Type B pancreatic cell (in vitro differentiated cells): Measurements from ENCODE around the gene STRADA. TPM values are rescaled to one million over a fixed set of nuclear protein-coding genes. Genes with fewer than 3 reads are reported as not detected.

Experiments
- DNase-seq: peaks from one replicate; pipeline ENCODE4 v3.0.0; 2021; ENCODE audit warnings: mixed read lengths; ENCODE audit not compliant: unreplicated experiment; ENCODE audit errors: extremely low spot score
- H3K27ac Mint-ChIP-seq: 2 replicates; pipeline ENCODE4 v1.8.0; 2021; ENCODE audit warnings: mild to moderate bottlenecking, mixed read lengths
- H3K27me3 Mint-ChIP-seq: 2 replicates; pipeline ENCODE4 v1.8.0; 2021; ENCODE audit warnings: mixed read lengths
- H3K36me3 Mint-ChIP-seq: 2 replicates; pipeline ENCODE4 v1.8.0; 2021; ENCODE audit warnings: mixed read lengths
- H3K4me1 Mint-ChIP-seq: one replicate; pipeline ENCODE4 v1.8.0; 2021; ENCODE audit warnings: mixed read lengths; ENCODE audit not compliant: unreplicated experiment
- H3K4me3 Mint-ChIP-seq: 2 replicates; pipeline ENCODE4 v1.8.0; 2021; ENCODE audit warnings: mild to moderate bottlenecking, mixed read lengths
- H3K9me3 Mint-ChIP-seq: 2 replicates; pipeline ENCODE4 v1.8.0; 2021; ENCODE audit warnings: mixed read lengths
- CTCF ChIP-seq: fragments of 200-600 bp; sonication (generic); conservative IDR thresholded peaks from 2 replicates; pipeline ENCODE4 v1.5.0; 2021; ENCODE audit warnings: antibody characterized with exemption, mild to moderate bottlenecking
- total RNA-seq: library from RNA; stranded (reverse); gene quantifications from 2 replicates; pipeline ENCODE4 v1.2.1, GENCODE V29; 2021; ENCODE audit warnings: low replicate concordance

Gene STRADA
- total RNA-seq, 1 donor from 2014 or later: 43.9 TPM

GRCh38 chr17:63764716-63765115 is 23.1 kb upstream of the STRADA start:
- Mint-ChIP-seq H3K27ac (no peak overlapping the region), H3K4me1 (no peaks in the 10 kb centered on the region), H3K36me3 (peaks cover 18% of the 10 kb centered on the region), H3K9me3 (no peaks in the 10 kb centered on the region), H3K27me3 (no peaks in the 10 kb centered on the region), H3K4me3 (no peak overlapping the region)
- no peak for DNase-seq
- TF ChIP-seq CTCF: no peak

- no peak for DNase-seq
- Mint-ChIP-seq H3K27me3 (no peaks in the 10 kb centered on the region), H3K4me1 (no peaks in the 10 kb centered on the region), H3K27ac (peak overlapping the region; percentile 3), H3K9me3 (no peaks in the 10 kb centered on the region), H3K4me3 (no peak overlapping the region), H3K36me3 (peaks cover 18% of the 10 kb centered on the region)
- TF ChIP-seq CTCF: no peak
Measured at GRCh38 chr17:63762161-63763078, 20.8 kb upstream of the STRADA start.

GRCh38 chr17:63760771-63761539 is 19.4 kb upstream of the STRADA start:
- peaks cover 22% of the 10 kb centered on the region for H3K36me3 Mint-ChIP-seq
- H3K27ac Mint-ChIP-seq: no peak overlapping the region
- no peaks in the 10 kb centered on the region for H3K4me1 Mint-ChIP-seq
- DNase-seq: no peak
- H3K9me3 Mint-ChIP-seq: no peaks in the 10 kb centered on the region
- no peak overlapping the region for H3K4me3 Mint-ChIP-seq
- no peak for TF ChIP-seq CTCF
- no peaks in the 10 kb centered on the region for H3K27me3 Mint-ChIP-seq

- Mint-ChIP-seq H3K27ac (no peak overlapping the region), H3K27me3 (no peaks in the 10 kb centered on the region), H3K4me3 (no peak overlapping the region), H3K36me3 (peaks cover 19% of the 10 kb centered on the region), H3K9me3 (no peaks in the 10 kb centered on the region), H3K4me1 (no peaks in the 10 kb centered on the region)
- TF ChIP-seq CTCF: no peak
- no peak for DNase-seq
Measured at GRCh38 chr17:63758428-63758827, 16.8 kb upstream of the STRADA start.

GRCh38 chr17:63754046-63754445 is 12.4 kb upstream of the STRADA start:
- no peak overlapping the region for H3K27ac Mint-ChIP-seq
- H3K27me3 Mint-ChIP-seq: no peaks in the 10 kb centered on the region
- no peak for TF ChIP-seq CTCF
- H3K36me3 Mint-ChIP-seq: peaks cover 18% of the 10 kb centered on the region
- H3K4me3 Mint-ChIP-seq: no peak overlapping the region
- no peak for DNase-seq
- no peaks in the 10 kb centered on the region for H3K4me1 Mint-ChIP-seq
- H3K9me3 Mint-ChIP-seq: no peaks in the 10 kb centered on the region
